Testis (tissue), 2 donors: ENCODE measurements around the gene DLL3.

Source experiments
- POLR2A ChIP-seq: fragments of 450-650 bp; IDR thresholded peaks from one replicate; pipeline ENCODE4 v1.6.1; 2017; ENCODE audit warnings: antibody characterized with exemption, mild to moderate bottlenecking, moderate library complexity
- TF ChIP-seq, protein P1 (sequence below), 3 experiments: fragments of 450-650 bp in 2 of 3; fragments of 200-600 bp in 1 of 3; sonication (generic) in 1 of 3; IDR thresholded peaks; one replicate each; pipeline ENCODE4 v1.5.1; 2016 to 2019; ENCODE audit warnings: antibody characterized with exemption in 3 of 3, mild to moderate bottlenecking in 2 of 3, moderate library complexity in 1 of 3

- TF ChIP-seq, protein P1, sequence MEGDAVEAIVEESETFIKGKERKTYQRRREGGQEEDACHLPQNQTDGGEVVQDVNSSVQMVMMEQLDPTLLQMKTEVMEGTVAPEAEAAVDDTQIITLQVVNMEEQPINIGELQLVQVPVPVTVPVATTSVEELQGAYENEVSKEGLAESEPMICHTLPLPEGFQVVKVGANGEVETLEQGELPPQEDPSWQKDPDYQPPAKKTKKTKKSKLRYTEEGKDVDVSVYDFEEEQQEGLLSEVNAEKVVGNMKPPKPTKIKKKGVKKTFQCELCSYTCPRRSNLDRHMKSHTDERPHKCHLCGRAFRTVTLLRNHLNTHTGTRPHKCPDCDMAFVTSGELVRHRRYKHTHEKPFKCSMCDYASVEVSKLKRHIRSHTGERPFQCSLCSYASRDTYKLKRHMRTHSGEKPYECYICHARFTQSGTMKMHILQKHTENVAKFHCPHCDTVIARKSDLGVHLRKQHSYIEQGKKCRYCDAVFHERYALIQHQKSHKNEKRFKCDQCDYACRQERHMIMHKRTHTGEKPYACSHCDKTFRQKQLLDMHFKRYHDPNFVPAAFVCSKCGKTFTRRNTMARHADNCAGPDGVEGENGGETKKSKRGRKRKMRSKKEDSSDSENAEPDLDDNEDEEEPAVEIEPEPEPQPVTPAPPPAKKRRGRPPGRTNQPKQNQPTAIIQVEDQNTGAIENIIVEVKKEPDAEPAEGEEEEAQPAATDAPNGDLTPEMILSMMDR (IDR thresholded peaks at IDR 0.05): no peak
- no peak for TF ChIP-seq POLR2A
Observed at GRCh38 chr19:39515551-39516191, 16.9 kb downstream of the DLL3 start.
